SJCRH30 (cell line): Measurements from ENCODE around the gene PRKCA. TPM values are rescaled to one million over a fixed set of nuclear protein-coding genes. Genes with fewer than 3 reads are reported as not detected.
"Not testable (repeated sequence)": the region's sequence is repeated elsewhere in the genome, so short reads cannot be mapped to it uniquely, and the experiment has no call there.

Source experiments
- DNase-seq, 2 experiments: peaks; one replicate each; pipeline ENCODE4 v3.0.0-alpha.2; 2015 to 2020
- H3K27ac ChIP-seq: fragments of 250-450 bp; sonication (Bioruptor Pico); 2 replicates; pipeline ENCODE4 v1.5.1; 2020; ENCODE audit warnings: mild to moderate bottlenecking, moderate library complexity
- H3K27me3 ChIP-seq: fragments of 250-450 bp; sonication (Bioruptor Pico); 2 replicates; pipeline ENCODE4 v1.5.1; 2020; ENCODE audit warnings: mild to moderate bottlenecking, moderate library complexity
- H3K36me3 ChIP-seq: fragments of 250-450 bp; sonication (Bioruptor Pico); 2 replicates; pipeline ENCODE4 v1.5.1; 2020; ENCODE audit warnings: mild to moderate bottlenecking, moderate library complexity
- H3K4me1 ChIP-seq: fragments of 250-450 bp; sonication (Bioruptor Pico); 2 replicates; pipeline ENCODE4 v1.5.1; 2020; ENCODE audit warnings: mild to moderate bottlenecking, moderate library complexity
- H3K4me3 ChIP-seq: fragments of 250-450 bp; sonication (Bioruptor Pico); 2 replicates; pipeline ENCODE4 v1.5.1; 2020; ENCODE audit warnings: mild to moderate bottlenecking, moderate library complexity
- H3K9me3 ChIP-seq: fragments of 250-450 bp; sonication (Bioruptor Pico); replicated peaks from 2 replicates; pipeline ENCODE4 v1.5.1; 2020; ENCODE audit warnings: mild to moderate bottlenecking, moderate library complexity
- total RNA-seq: library from RNA; depleted of rRNA; stranded (reverse); fragments of >200 nt; shearing (Covaris generic); gene quantifications from 2 replicates; pipeline ENCODE4 v1.2.3, GENCODE V29; 2014

PRKCA gene
- total RNA-seq, 1 experiment from 2014 or later, result 24.7 TPM

GRCh38 chr17:66443606-66444005, 141.2 kb downstream of the PRKCA start:
- Histone ChIP-seq H3K4me1 (peaks cover 14% of the 10 kb centered on the region), H3K27me3 (no peaks in the 10 kb centered on the region), H3K27ac (no peak overlapping the region), H3K36me3 (no peaks in the 10 kb centered on the region), H3K4me3 (no peak overlapping the region), H3K9me3 (no peaks in the 10 kb centered on the region)
- DNase-seq, result no peak

- Histone ChIP-seq H3K4me1 (peaks cover 14% of the 10 kb centered on the region), H3K27ac (no peak overlapping the region), H3K27me3 (no peaks in the 10 kb centered on the region), H3K36me3 (no peaks in the 10 kb centered on the region), H3K9me3 (no peaks in the 10 kb centered on the region), H3K4me3 (no peak overlapping the region)
- no peak for DNase-seq
Measured at GRCh38 chr17:66444031-66444430, 141.6 kb downstream of the PRKCA start.

GRCh38 chr17:66445229-66445628, 142.8 kb downstream of the PRKCA start:
- Histone ChIP-seq H3K9me3 (no peaks in the 10 kb centered on the region), H3K4me1 (peaks cover 14% of the 10 kb centered on the region), H3K4me3 (no peak overlapping the region), H3K36me3 (no peaks in the 10 kb centered on the region), H3K27me3 (no peaks in the 10 kb centered on the region), H3K27ac (no peak overlapping the region)
- peak; percentile 61 to 69 for DNase-seq

GRCh38 chr17:66446419-66446818, 144.0 kb downstream of the PRKCA start:
- Histone ChIP-seq H3K36me3 (no peaks in the 10 kb centered on the region), H3K27ac (no peak overlapping the region), H3K9me3 (no peaks in the 10 kb centered on the region), H3K27me3 (no peaks in the 10 kb centered on the region), H3K4me1 (peaks cover 14% of the 10 kb centered on the region), H3K4me3 (no peak overlapping the region)
- peak in 1 of 2 experiments; percentile 27 for DNase-seq

GRCh38 chr17:66447159-66447558, 144.7 kb downstream of the PRKCA start:
- no peak for DNase-seq
- H3K4me1 ChIP-seq, result peaks cover 14% of the 10 kb centered on the region
- no peak overlapping the region for H3K27ac ChIP-seq
- no peak overlapping the region for H3K4me3 ChIP-seq
- H3K36me3 ChIP-seq, result no peaks in the 10 kb centered on the region
- H3K27me3 ChIP-seq, result no peaks in the 10 kb centered on the region
- no peaks in the 10 kb centered on the region for H3K9me3 ChIP-seq

GRCh38 chr17:66448026-66448639, 145.7 kb downstream of the PRKCA start:
- H3K27me3 ChIP-seq, result no peaks in the 10 kb centered on the region
- peaks cover 14% of the 10 kb centered on the region for H3K4me1 ChIP-seq
- no peak overlapping the region for H3K27ac ChIP-seq
- H3K9me3 ChIP-seq, result no peaks in the 10 kb centered on the region
- H3K36me3 ChIP-seq, result no peaks in the 10 kb centered on the region
- no peak for DNase-seq
- H3K4me3 ChIP-seq, result no peak overlapping the region

GRCh38 chr17:66449418-66449977, 147.1 kb downstream of the PRKCA start:
- Histone ChIP-seq H3K4me3 (no peak overlapping the region), H3K27ac (no peak overlapping the region), H3K27me3 (no peaks in the 10 kb centered on the region), H3K4me1 (peaks cover 14% of the 10 kb centered on the region), H3K9me3 (no peaks in the 10 kb centered on the region), H3K36me3 (no peaks in the 10 kb centered on the region)
- DNase-seq, result no peak

GRCh38 chr17:66450008-66450851, 147.8 kb downstream of the PRKCA start:
- H3K27ac ChIP-seq, result no peak overlapping the region
- H3K27me3 ChIP-seq, result no peaks in the 10 kb centered on the region
- no peak overlapping the region for H3K4me3 ChIP-seq
- DNase-seq, result no peak
- peaks cover 14% of the 10 kb centered on the region for H3K4me1 ChIP-seq
- no peaks in the 10 kb centered on the region for H3K36me3 ChIP-seq
- no peaks in the 10 kb centered on the region for H3K9me3 ChIP-seq

- Histone ChIP-seq H3K27ac (no peak overlapping the region), H3K27me3 (no peaks in the 10 kb centered on the region), H3K9me3 (no peaks in the 10 kb centered on the region), H3K36me3 (no peaks in the 10 kb centered on the region), H3K4me3 (no peak overlapping the region), H3K4me1 (peaks cover 9% of the 10 kb centered on the region)
- DNase-seq, result no peak
Measured at GRCh38 chr17:66450852-66451158, 148.4 kb downstream of the PRKCA start.

- no peak overlapping the region for H3K4me3 ChIP-seq
- H3K4me1 ChIP-seq, result peaks cover 3% of the 10 kb centered on the region
- H3K9me3 ChIP-seq, result no peaks in the 10 kb centered on the region
- H3K36me3 ChIP-seq, result no peaks in the 10 kb centered on the region
- no peak for DNase-seq
- H3K27ac ChIP-seq, result no peak overlapping the region
- no peaks in the 10 kb centered on the region for H3K27me3 ChIP-seq
Measured at GRCh38 chr17:66451188-66452149, 149.1 kb downstream of the PRKCA start.

- Histone ChIP-seq H3K36me3 (no peaks in the 10 kb centered on the region), H3K27ac (no peak overlapping the region), H3K4me1 (peaks cover 10% of the 10 kb centered on the region), H3K4me3 (no peak overlapping the region), H3K27me3 (no peaks in the 10 kb centered on the region), H3K9me3 (no peaks in the 10 kb centered on the region)
- DNase-seq, result no peak
Measured at GRCh38 chr17:66455060-66455459, 152.6 kb downstream of the PRKCA start.

GRCh38 chr17:66457499-66457898, 155.1 kb downstream of the PRKCA start:
- H3K36me3 ChIP-seq, H3K27me3 ChIP-seq, H3K27ac ChIP-seq, DNase-seq, H3K9me3 ChIP-seq, H3K4me3 ChIP-seq: not testable (repeated sequence)
- peaks cover 34% of the 10 kb centered on the region for H3K4me1 ChIP-seq

- no peak for DNase-seq
- Histone ChIP-seq H3K4me3 (no peak overlapping the region), H3K27me3 (no peaks in the 10 kb centered on the region), H3K4me1 (peaks cover 47% of the 10 kb centered on the region), H3K27ac (no peak overlapping the region), H3K9me3 (no peaks in the 10 kb centered on the region), H3K36me3 (no peaks in the 10 kb centered on the region)
Measured at GRCh38 chr17:66458782-66459181, 156.4 kb downstream of the PRKCA start.

- Histone ChIP-seq H3K27me3 (no peaks in the 10 kb centered on the region), H3K9me3 (no peaks in the 10 kb centered on the region), H3K4me3 (no peak overlapping the region), H3K36me3 (no peaks in the 10 kb centered on the region), H3K27ac (peak overlapping the region; percentile 87), H3K4me1 (peaks cover 53% of the 10 kb centered on the region)
- peak; percentile 55 to 63 for DNase-seq
Measured at GRCh38 chr17:66459811-66460270, 157.4 kb downstream of the PRKCA start.
